HepG2 (cell line): ENCODE data around the gene SMURF2.

Experiments
- BRD4 ChIP-seq: sonication (generic); formaldehyde crosslinking; IDR thresholded peaks from 2 replicates; pipeline ENCODE4 v1.4.0; 2020; ENCODE audit warnings: missing genetic modification reagents
- EZH2 ChIP-seq: conservative IDR thresholded peaks from 2 replicates; pipeline ENCODE4 v1.6.1; 2012; ENCODE audit warnings: mild to moderate bottlenecking, low read depth, low read length, moderate library complexity
- GFI1 ChIP-seq: sonication (generic); formaldehyde crosslinking; IDR thresholded peaks from 2 replicates; pipeline ENCODE4 v1.5.0; 2020; ENCODE audit warnings: missing genetic modification reagents, mild to moderate bottlenecking, borderline replicate concordance
- ZFP62 ChIP-seq: sonication (generic); formaldehyde crosslinking; IDR thresholded peaks from 2 replicates; pipeline ENCODE4 v1.4.0; 2020; ENCODE audit warnings: missing genetic modification reagents
- ZNF101 ChIP-seq: sonication (generic); formaldehyde crosslinking; IDR thresholded peaks from 2 replicates; pipeline ENCODE4 v1.4.0; 2020; ENCODE audit warnings: mild to moderate bottlenecking, low read depth, missing genetic modification reagents, borderline replicate concordance
- ZNF260 ChIP-seq: sonication (generic); formaldehyde crosslinking; IDR thresholded peaks from 2 replicates; pipeline ENCODE4 v1.4.0; 2020; ENCODE audit warnings: missing genetic modification reagents, low read depth, mild to moderate bottlenecking, borderline replicate concordance
- ZNF274 ChIP-seq: sonication (generic); formaldehyde crosslinking; IDR thresholded peaks from 2 replicates; pipeline ENCODE4 v1.5.1; 2020; ENCODE audit warnings: mild to moderate bottlenecking, missing genetic modification reagents
- ZNF383 ChIP-seq: sonication (generic); formaldehyde crosslinking; IDR thresholded peaks from 2 replicates; pipeline ENCODE4 v1.4.0; 2020; ENCODE audit warnings: missing genetic modification reagents, mild to moderate bottlenecking, borderline replicate concordance
- TF ChIP-seq, protein P1 (sequence below): sonication (generic); formaldehyde crosslinking; IDR thresholded peaks from 2 replicates; pipeline ENCODE4 v1.4.0; 2020; ENCODE audit warnings: mild to moderate bottlenecking, missing genetic modification reagents
- TF ChIP-seq, protein P2 (sequence below): sonication (generic); formaldehyde crosslinking; IDR thresholded peaks from 2 replicates; pipeline ENCODE4 v1.5.0; 2020; ENCODE audit warnings: mild to moderate bottlenecking, missing genetic modification reagents, moderate library complexity
- TF ChIP-seq, protein P3 (sequence below): sonication (generic); formaldehyde crosslinking; IDR thresholded peaks from 2 replicates; pipeline ENCODE4 v1.4.0; 2020; ENCODE audit warnings: missing genetic modification reagents
- TF ChIP-seq, protein P4 (sequence below): sonication (generic); formaldehyde crosslinking; IDR thresholded peaks from 2 replicates; pipeline ENCODE4 v1.4.0; 2020; ENCODE audit warnings: missing genetic modification reagents
- TF ChIP-seq, protein P5 (sequence below), 2 experiments: fragments of 450-650 bp in 1 of 2; sonication (generic) in 1 of 2; formaldehyde crosslinking; IDR thresholded peaks; 2 replicates each; pipeline versions ENCODE4 v1.5.0 to v1.8.0; 2020 to 2022; ENCODE audit warnings: mild to moderate bottlenecking in 1 of 2, missing genetic modification reagents in 1 of 2
- TF ChIP-seq, protein P6 (sequence below): sonication (generic); formaldehyde crosslinking; IDR thresholded peaks from 2 replicates; pipeline ENCODE4; 2020; ENCODE audit warnings: missing genetic modification reagents, mild to moderate bottlenecking, borderline replicate concordance

DNA sequence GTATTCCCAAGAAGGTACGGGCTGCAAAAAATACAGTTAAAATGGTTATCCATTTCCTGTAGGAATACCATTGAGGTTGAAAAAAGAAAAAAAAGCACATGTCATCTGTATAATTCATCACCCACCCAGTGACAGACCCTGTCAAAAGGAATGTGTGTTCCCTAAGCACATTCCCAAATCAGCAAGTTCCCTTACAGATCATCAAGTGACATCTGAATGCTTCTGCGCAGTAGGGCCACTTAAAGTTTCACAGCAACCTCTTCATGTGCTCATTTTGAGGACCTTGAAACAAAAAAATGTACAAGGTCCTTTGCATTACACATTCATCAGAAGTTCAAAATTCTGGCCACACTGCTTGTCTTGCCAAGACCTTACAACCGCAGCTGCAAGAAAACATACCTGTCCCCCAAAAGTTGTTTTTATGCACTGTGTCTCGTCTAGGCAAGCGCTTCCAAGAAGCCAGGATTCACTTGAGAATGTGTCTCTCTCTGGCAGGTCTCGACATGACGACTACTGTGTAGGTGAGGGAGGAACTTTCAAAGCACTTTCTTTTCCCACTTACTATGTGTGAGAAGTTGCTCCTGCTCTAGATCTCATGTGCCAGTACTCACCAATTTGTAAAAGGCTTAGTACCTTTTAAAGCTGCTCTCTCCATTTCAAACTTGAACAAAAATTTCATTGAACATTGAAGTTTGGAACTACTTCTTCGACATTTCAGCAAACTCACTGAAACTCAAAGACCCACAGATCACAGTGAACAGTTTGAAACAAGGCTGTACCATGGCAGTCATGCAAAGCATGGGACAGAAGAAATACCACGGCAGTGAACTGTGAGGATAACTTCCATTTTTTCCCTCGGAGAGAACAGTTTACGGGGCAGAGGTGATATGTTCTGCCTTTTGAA lies 161.0 kb downstream of the SMURF2 start:
- TF ChIP-seq, protein P1, sequence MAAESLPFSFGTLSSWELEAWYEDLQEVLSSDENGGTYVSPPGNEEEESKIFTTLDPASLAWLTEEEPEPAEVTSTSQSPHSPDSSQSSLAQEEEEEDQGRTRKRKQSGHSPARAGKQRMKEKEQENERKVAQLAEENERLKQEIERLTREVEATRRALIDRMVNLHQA (CRISPR knock-in tag) = no peak
- TF ChIP-seq GFI1 (no peak), ZNF383 (CRISPR knock-in tag) (no peak), EZH2 (no peak), ZNF260 (CRISPR knock-in tag) (no peak), ZNF101 (CRISPR knock-in tag) (no peak), BRD4 (no peak), ZFP62 (CRISPR knock-in tag) (no peak), ZNF274 (CRISPR knock-in tag) (no peak)
- TF ChIP-seq, protein P2, sequence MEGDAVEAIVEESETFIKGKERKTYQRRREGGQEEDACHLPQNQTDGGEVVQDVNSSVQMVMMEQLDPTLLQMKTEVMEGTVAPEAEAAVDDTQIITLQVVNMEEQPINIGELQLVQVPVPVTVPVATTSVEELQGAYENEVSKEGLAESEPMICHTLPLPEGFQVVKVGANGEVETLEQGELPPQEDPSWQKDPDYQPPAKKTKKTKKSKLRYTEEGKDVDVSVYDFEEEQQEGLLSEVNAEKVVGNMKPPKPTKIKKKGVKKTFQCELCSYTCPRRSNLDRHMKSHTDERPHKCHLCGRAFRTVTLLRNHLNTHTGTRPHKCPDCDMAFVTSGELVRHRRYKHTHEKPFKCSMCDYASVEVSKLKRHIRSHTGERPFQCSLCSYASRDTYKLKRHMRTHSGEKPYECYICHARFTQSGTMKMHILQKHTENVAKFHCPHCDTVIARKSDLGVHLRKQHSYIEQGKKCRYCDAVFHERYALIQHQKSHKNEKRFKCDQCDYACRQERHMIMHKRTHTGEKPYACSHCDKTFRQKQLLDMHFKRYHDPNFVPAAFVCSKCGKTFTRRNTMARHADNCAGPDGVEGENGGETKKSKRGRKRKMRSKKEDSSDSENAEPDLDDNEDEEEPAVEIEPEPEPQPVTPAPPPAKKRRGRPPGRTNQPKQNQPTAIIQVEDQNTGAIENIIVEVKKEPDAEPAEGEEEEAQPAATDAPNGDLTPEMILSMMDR = no peak
- TF ChIP-seq, protein P3, sequence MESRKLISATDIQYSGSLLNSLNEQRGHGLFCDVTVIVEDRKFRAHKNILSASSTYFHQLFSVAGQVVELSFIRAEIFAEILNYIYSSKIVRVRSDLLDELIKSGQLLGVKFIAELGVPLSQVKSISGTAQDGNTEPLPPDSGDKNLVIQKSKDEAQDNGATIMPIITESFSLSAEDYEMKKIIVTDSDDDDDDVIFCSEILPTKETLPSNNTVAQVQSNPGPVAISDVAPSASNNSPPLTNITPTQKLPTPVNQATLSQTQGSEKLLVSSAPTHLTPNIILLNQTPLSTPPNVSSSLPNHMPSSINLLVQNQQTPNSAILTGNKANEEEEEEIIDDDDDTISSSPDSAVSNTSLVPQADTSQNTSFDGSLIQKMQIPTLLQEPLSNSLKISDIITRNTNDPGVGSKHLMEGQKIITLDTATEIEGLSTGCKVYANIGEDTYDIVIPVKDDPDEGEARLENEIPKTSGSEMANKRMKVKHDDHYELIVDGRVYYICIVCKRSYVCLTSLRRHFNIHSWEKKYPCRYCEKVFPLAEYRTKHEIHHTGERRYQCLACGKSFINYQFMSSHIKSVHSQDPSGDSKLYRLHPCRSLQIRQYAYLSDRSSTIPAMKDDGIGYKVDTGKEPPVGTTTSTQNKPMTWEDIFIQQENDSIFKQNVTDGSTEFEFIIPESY = no peak
- TF ChIP-seq, protein P4, sequence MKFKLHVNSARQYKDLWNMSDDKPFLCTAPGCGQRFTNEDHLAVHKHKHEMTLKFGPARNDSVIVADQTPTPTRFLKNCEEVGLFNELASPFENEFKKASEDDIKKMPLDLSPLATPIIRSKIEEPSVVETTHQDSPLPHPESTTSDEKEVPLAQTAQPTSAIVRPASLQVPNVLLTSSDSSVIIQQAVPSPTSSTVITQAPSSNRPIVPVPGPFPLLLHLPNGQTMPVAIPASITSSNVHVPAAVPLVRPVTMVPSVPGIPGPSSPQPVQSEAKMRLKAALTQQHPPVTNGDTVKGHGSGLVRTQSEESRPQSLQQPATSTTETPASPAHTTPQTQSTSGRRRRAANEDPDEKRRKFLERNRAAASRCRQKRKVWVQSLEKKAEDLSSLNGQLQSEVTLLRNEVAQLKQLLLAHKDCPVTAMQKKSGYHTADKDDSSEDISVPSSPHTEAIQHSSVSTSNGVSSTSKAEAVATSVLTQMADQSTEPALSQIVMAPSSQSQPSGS (CRISPR knock-in tag) = no peak
- TF ChIP-seq, protein P5, sequence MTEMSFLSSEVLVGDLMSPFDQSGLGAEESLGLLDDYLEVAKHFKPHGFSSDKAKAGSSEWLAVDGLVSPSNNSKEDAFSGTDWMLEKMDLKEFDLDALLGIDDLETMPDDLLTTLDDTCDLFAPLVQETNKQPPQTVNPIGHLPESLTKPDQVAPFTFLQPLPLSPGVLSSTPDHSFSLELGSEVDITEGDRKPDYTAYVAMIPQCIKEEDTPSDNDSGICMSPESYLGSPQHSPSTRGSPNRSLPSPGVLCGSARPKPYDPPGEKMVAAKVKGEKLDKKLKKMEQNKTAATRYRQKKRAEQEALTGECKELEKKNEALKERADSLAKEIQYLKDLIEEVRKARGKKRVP (CRISPR knock-in tag; IDR thresholded peaks at IDR 0.05) = no peak
- TF ChIP-seq, protein P6, sequence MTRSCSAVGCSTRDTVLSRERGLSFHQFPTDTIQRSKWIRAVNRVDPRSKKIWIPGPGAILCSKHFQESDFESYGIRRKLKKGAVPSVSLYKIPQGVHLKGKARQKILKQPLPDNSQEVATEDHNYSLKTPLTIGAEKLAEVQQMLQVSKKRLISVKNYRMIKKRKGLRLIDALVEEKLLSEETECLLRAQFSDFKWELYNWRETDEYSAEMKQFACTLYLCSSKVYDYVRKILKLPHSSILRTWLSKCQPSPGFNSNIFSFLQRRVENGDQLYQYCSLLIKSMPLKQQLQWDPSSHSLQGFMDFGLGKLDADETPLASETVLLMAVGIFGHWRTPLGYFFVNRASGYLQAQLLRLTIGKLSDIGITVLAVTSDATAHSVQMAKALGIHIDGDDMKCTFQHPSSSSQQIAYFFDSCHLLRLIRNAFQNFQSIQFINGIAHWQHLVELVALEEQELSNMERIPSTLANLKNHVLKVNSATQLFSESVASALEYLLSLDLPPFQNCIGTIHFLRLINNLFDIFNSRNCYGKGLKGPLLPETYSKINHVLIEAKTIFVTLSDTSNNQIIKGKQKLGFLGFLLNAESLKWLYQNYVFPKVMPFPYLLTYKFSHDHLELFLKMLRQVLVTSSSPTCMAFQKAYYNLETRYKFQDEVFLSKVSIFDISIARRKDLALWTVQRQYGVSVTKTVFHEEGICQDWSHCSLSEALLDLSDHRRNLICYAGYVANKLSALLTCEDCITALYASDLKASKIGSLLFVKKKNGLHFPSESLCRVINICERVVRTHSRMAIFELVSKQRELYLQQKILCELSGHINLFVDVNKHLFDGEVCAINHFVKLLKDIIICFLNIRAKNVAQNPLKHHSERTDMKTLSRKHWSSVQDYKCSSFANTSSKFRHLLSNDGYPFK (CRISPR knock-in tag) = no peak
